ENCODE measurements around the gene PRPF19. TPM values are rescaled to one million over a fixed set of nuclear protein-coding genes. Genes with fewer than 3 reads are reported as not detected.

PRPF19 gene
- total RNA-seq, 1 experiment from 2014 or later: 116 TPM

- TF ChIP-seq, protein P1, sequence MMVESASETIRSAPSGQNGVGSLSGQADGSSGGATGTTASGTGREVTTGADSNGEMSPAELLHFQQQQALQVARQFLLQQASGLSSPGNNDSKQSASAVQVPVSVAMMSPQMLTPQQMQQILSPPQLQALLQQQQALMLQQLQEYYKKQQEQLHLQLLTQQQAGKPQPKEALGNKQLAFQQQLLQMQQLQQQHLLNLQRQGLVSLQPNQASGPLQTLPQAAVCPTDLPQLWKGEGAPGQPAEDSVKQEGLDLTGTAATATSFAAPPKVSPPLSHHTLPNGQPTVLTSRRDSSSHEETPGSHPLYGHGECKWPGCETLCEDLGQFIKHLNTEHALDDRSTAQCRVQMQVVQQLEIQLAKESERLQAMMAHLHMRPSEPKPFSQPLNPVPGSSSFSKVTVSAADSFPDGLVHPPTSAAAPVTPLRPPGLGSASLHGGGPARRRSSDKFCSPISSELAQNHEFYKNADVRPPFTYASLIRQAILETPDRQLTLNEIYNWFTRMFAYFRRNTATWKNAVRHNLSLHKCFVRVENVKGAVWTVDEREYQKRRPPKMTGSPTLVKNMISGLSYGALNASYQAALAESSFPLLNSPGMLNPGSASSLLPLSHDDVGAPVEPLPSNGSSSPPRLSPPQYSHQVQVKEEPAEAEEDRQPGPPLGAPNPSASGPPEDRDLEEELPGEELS (CRISPR knock-in tag; IDR thresholded peaks at IDR 0.05): 0 out of 2 replicates have a peak, but pooled peaks have one; percentile 61
- TF ChIP-seq KAT7 (CRISPR knock-in tag; IDR thresholded peaks at IDR 0.05; ENCODE audit: borderline replicate concordance) (peak; percentile 68; the same call in 1 of the 2 replicates), SP1 (CRISPR knock-in tag; conservative IDR thresholded peaks at IDR 0.05) (peak; percentile 60), ZNF138 (CRISPR knock-in tag; conservative IDR thresholded peaks at IDR 0.05) (no peak), ARID4B (CRISPR knock-in tag; IDR thresholded peaks at IDR 0.05; ENCODE audit: borderline replicate concordance) (0 out of 2 replicates have a peak, but pooled peaks have one; percentile 72), ZBTB21 (CRISPR knock-in tag; IDR thresholded peaks at IDR 0.05; ENCODE audit: borderline replicate concordance) (no peak), ATF1 (CRISPR knock-in tag; IDR thresholded peaks at IDR 0.05) (no peak), HMGXB4 (CRISPR knock-in tag; IDR thresholded peaks at IDR 0.05) (no peak; the same call in 1 of the 2 replicates), ELF4 (CRISPR knock-in tag; IDR thresholded peaks at IDR 0.05; ENCODE audit: low read depth) (no peak), ETV6 (CRISPR knock-in tag; IDR thresholded peaks at IDR 0.05) (peak; percentile 81), NFATC4 (CRISPR knock-in tag; IDR thresholded peaks at IDR 0.05) (no peak), ZNF396 (CRISPR knock-in tag; IDR thresholded peaks at IDR 0.05; ENCODE audit: borderline replicate concordance) (no peak), ZNF317 (CRISPR knock-in tag; IDR thresholded peaks at IDR 0.05; ENCODE audit: borderline replicate concordance, low read depth) (no peak), ZNF281 (CRISPR knock-in tag; IDR thresholded peaks at IDR 0.05) (peak; percentile 35; the same call in 1 of the 2 replicates), NR2C2 (CRISPR knock-in tag; IDR thresholded peaks at IDR 0.05) (no peak), FOXJ3 (CRISPR knock-in tag; IDR thresholded peaks at IDR 0.05; ENCODE audit: borderline replicate concordance) (no peak)
- TF ChIP-seq, protein P2, sequence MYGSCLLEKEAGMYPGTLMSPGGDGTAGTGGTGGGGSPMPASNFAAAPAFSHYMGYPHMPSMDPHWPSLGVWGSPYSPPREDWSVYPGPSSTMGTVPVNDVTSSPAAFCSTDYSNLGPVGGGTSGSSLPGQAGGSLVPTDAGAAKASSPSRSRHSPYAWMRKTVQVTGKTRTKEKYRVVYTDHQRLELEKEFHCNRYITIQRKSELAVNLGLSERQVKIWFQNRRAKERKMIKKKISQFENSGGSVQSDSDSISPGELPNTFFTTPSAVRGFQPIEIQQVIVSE (CRISPR knock-in tag; IDR thresholded peaks at IDR 0.05; ENCODE audit: borderline replicate concordance): no peak
Measured at GRCh38 chr11:60924110-60924905, 17.9 kb upstream of the PRPF19 start, which contains the start of gene TMEM132A (continued).
